PFSK-1 (cell line): Measurements from ENCODE around the gene HSDL2.

Source experiments
- POLR2AphosphoS5 ChIP-seq: IDR thresholded peaks from 2 replicates; pipeline ENCODE4 v1.6.1; 2012; ENCODE audit warnings: low read depth, mild to moderate bottlenecking, control low read depth, low read length, moderate library complexity
- REST ChIP-seq, 2 experiments: IDR thresholded peaks; 2 replicates each; pipeline versions ENCODE4 v1.6.1 to v1.8.0; 2011 to 2012; ENCODE audit warnings: low read depth in 2 of 2, low read length in 2 of 2, control low read depth in 1 of 2, inconsistent platforms in 1 of 2, mild to moderate bottlenecking in 1 of 2, moderate library complexity in 1 of 2; ENCODE audit not compliant: insufficient read depth in 1 of 2
- SIN3A ChIP-seq: IDR thresholded peaks from 2 replicates; pipeline ENCODE4 v1.6.1; 2012; ENCODE audit warnings: mild to moderate bottlenecking, low read length, moderate library complexity, borderline replicate concordance; ENCODE audit not compliant: insufficient read depth
- TAF1 ChIP-seq: IDR thresholded peaks from 2 replicates; pipeline ENCODE4 v1.6.1; 2012; ENCODE audit warnings: low read length, control low read depth, borderline replicate concordance; ENCODE audit not compliant: insufficient read depth

DNA sequence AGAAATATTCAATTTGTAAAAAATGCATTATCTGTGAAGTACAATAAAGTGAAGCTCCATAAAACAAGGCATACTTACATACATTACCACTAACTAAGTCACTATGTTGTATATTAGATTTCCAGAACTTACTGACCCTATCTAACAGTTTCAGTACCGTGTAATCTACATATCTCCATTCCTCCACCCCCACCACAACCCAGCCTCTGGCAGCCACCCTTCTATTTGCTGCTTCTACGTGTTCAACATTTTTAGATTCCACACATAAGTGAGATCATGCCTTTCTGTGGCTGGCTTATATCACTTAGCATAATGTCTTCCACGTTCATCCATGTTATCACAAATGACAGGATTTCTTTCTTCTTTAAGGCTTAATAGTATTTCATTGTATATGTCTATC lies 15.1 kb upstream of the HSDL2 start:
- no peak for TF ChIP-seq POLR2AphosphoS5
- no peak for TF ChIP-seq SIN3A
- TF ChIP-seq REST (IDR thresholded peaks at IDR 0.05; ENCODE audit: insufficient read depth in 1 of 2, low read depth in 2 of 2, low read length in 2 of 2) = no peak
- TF ChIP-seq TAF1 = no peak
